HG02610 (cell line): Measurements from ENCODE around the gene ERC2.
A peak's percentile ranks its signal among the peaks of the same experiment; 100 is the strongest.
"Not testable (repeated sequence)": the region's sequence is repeated elsewhere in the genome, so short reads cannot be mapped to it uniquely, and the experiment has no call there.

Experiments
- ATAC-seq: cut with Tn5 transposase; IDR thresholded peaks from one replicate; pipeline ENCODE4 v1.9.1; 2021; ENCODE audit warnings: mild to moderate bottlenecking, moderate library complexity; ENCODE audit not compliant: unreplicated experiment

The ERC2 gene

DNA sequence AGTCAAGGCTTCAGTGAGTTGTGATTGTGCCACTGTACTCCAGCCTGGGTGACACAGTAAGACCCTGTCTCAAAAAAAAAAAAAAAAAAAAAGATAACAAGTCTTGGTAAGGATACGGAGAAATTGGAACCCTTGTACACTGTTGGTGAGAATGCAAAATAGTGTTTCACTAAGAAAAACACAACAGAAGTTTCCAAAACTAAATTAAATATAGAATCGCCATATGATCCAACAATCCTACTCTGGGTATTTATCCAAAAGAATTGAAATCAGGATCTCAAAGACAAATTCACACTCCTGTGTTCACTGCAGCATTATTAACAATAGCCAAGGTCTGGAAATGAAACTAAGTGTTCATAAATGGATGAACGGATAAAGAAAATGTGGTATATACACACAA is 149.4 kb downstream of the ERC2 start:
- ATAC-seq: no peak

DNA sequence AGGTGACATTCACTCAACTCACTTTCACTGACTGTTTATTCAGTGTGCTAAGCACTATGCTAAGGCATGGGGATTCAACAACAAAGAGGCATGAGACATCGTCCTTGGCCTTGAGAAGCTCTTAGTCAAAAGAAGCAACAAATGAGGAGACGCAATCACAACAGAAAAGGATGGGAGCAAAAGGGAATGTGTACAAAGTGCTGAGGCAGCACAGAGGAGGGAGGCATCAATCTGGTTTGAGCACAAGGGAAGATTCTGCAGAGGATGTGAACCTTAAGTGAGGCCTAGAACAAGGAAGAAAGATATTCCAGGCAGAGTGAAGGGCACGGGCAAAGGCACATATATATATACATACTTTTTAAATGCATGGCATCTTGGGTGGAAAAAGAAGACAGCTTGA is 151.3 kb downstream of the ERC2 start:
- ATAC-seq: no peak

DNA sequence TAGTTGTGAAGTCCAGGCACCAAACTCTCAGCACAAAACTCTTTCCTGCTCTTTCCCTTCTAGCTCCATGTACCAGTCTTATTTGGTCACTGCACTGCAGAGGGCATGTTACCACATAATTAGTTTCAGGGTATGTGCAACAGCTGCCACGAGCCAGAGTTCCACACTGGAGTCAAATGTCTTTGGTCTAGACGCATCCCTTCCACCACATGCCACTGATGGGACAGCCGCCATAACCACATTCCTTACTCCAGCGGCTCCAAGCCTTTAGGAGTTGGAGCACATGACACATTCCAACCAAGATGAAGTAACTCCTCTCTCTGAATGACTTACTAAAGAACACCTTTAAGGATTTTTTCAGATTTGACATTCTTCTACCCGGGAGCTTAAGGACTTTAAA is 153.4 kb downstream of the ERC2 start:
- ATAC-seq: no peak

DNA sequence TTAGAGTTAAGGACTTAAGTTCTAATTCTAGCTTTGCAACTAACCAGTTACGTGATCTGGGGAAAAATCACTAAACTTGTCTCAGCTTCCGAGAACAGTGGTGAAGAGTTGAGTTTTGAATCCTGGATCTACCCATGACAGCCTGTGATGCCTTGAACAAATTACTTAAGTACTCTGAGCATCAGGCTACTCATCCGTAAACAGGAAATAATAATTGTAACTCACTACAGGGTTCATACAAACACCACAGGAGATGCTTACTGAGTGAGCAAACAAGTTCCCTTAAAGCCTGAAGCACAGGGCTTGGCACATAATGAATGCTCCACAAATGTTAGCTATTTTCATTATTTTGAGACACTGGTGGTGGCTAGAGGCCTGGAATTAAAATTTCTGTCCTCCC is 158.8 kb downstream of the ERC2 start:
- no peak for ATAC-seq

DNA sequence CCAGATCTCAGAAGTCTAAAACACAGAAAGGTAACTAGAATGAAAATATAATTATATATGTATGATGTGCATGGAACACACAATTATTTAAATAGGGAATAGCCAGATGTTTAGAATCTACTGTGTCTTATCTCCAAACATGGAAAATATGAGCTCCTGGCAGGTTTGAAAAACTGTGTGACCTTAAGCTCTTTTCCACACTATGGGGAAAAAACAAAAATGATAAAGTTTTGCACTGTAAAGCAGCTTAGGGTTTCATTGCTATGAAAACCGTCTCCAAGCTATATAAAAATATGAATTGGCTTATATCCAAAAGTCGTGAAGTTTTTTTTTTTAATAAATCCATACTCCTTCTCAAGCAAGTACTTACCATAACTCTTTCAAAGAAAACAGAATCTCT is 159.8 kb downstream of the ERC2 start:
- ATAC-seq: no peak

DNA sequence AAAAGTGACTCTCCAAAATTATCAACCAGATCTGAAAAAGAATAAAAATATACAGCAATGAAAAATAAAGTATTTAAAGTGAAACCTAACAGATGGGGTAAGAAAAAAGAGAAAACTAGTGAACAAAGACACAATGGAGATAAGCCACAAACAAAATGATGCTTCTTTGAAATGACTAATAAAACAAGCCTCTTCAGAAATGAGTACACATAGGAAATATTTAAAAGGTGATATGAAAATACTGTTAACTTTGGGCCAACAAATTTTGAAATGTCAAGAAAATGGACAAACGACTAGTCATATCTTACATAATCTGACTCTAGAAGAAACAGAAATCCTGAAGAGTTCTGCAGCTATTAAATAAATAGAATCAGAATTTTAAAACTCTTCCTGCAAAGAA is 164.2 kb downstream of the ERC2 start:
- ATAC-seq: no peak

DNA sequence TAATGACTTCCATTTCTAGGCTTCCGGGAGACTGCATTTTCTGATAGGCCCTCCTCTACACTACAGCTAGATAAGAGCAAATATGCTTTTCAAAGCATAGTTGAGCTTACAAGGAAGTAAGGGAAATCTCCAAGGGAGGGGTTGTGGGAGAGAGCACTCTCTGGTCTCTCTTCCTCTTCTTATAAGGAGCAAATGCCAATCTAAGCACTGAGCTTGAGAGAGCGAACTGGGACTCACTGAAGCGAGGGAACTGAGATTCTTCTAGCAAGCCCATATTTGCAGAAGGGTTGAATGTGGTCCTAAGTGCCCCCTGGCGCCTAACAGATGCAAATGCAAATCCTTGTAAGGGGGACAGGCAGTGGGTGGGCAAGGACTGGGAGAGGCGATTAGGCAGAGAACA is 164.8 kb downstream of the ERC2 start:
- ATAC-seq: peak; percentile 67

DNA sequence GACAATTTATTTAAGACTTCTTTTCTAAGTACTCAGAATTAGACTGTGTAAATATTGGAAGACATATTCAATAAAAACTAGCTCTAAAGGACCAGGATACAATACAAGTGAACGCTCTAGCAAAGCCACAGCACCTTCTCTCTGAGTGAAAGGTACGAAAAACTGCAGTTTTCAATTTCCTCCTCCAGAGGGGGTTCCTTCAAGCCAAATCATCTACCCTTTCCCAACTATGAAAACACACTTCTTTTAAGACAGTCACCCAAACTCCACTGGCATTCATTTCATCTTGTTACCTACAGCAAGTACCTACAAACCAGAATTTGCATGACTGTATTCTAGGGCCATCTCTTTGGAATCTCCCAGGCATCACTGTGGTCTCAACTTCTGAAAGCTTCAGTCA is 165.8 kb downstream of the ERC2 start:
- peak; percentile 44 for ATAC-seq

DNA sequence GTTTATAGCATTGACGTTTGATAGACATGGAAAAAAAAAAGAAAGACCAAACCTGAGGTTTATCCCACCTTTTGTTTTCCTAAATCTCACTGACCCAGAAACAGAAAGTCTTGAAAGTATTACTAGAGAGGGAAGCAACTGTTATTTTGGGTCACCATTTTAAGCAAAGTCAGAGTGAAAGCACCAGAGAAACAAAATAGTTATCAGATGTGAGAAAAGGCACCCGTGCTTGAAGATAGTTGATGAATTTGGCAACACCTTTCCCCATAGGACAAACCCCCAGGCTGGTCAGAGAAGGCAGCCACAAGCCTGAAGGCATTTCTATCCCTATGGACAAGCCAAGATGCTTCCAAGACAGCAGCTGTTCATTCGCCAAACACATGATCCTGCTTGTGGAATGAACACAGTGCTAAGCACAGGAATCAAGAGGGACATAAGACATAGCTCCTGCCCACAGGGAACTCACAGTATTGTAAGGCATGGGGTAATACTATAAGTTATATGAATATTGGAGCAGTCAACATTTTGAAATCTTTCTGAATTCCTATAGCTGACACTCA is 170.9 kb downstream of the ERC2 start:
- peak; percentile 52 for ATAC-seq

DNA sequence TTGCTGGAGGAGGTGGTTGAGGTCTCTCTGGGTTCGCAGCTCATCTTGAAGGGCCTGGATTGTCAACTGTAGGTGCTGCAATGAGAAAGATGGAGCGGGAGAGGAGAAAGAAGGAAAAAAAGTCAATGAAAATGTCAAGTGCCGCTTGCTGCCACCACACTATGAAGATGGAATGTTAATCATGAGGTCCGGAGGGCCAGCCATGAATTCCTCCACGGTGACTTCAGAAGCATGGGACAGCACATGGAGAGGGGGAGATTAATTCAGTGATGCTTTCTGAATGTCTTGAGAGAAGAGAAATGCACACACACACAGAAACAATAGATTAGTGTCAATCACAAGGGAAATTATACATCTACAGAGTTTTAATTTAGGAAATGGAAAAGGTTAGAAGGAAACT is 171.9 kb downstream of the ERC2 start:
- no peak for ATAC-seq

DNA sequence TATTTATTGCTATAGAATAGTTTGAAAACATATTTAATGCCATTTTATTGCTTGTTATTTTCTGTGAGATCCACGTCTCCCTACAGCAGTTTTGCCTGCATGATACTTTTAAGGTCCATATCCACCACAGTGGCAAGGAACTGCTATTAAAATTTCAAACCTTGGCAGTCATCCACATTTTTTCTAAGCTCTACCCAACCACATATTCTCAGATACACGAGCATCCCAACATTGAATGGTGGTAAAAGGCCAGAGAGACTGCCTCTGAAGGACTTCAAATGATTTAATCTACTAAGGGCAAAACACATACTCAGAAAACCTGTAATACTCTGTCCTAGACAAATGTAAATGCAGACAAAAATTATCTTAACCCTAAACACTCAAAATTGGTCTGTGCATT is 173.1 kb downstream of the ERC2 start:
- ATAC-seq: no peak

DNA sequence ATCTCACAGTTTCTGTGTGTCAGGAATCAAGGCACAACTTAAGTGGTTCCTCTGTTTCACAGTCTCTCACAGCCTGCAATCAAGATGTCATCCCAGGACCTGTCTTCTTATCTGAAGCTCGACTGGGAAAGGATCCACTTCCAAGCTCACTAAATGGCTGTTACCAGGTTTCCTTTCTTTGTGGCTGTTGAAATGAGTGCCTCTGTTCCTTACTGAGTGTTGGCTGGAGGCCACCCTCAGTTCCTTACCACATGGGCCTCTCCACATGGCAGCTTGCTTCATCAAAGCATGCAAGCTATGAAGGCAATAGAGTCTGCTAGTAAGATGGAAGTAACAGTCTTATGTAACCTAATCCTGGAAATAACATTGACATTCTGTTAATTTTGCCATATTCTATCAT is 174.0 kb downstream of the ERC2 start:
- no peak for ATAC-seq

DNA sequence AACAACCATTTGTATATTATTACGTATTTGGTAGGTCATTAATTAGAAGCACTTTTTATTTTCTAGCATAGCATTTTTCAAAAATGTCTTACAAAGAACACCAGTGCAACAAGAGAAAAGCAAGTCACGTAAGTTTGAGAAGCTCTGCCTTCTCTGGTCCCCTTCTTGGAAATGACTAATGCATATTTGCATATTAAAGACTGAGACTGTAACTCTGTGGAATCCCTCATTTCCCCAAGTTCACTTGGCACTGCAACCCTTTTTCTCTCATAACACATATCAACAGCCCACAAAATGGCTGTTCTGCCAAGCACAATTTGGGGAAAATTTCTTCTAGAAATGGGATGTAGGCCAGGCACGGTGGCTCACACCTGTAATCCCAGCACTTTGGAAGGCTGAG is 176.3 kb downstream of the ERC2 start:
- ATAC-seq: peak; percentile 74

DNA sequence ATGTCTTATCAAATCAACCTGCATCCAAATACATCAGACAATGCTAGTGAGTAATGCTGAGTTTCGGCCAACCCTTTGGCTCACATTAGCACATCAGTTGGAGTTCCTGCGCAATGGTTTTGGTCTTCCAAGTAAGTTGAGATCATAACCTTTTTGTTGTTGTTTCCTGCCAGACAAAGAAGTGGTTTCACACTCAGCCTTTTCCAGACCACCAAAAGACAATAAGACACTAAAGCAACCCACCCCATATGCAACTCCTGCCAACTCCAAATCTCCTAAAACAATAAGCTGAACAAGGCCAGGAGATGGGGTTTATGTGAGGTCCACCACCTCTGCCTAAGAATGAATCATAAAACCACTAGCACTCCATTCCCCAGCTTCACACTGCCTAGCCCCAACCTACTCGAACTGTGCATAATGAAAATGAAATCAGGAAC is 177.0 kb downstream of the ERC2 start:
- ATAC-seq: peak; percentile 78

DNA sequence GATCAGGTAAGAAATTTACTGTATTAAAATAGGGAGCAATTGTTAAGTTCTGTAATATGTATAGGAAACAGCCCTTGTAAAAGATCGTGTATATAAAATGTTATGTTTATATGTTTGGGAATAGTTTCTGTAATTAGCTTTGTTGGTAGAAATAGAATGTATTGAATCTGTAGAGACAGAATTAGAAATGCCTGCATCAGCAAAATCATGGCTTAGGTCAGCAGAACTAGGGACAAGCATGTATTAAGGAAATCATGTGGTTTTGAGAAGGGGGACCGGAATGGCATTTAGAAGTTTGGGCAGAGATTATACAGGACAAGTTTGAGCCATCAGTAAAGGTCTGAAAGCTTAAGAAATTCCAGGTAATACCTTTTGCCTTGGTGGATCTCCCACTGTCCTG is 177.9 kb downstream of the ERC2 start:
- no peak for ATAC-seq

DNA sequence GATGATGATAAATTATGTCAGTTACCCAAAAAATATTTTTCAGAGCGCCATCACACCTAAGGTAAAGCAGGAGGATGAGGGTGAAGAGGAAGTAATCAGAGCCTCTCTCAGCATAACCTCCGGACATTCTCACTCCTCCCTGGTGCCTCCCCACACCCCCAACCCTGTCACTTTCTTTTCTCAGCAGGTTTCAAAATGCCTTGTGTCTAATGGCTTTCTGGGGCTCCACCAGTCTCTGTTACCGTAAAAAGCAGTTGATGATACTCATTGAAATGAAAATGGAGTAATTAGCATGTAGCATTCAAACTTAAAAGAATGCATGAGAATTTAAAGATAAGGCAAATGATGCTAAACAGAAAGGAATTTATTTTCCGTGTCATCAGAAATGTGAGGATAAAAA is 180.0 kb downstream of the ERC2 start:
- no peak for ATAC-seq

DNA sequence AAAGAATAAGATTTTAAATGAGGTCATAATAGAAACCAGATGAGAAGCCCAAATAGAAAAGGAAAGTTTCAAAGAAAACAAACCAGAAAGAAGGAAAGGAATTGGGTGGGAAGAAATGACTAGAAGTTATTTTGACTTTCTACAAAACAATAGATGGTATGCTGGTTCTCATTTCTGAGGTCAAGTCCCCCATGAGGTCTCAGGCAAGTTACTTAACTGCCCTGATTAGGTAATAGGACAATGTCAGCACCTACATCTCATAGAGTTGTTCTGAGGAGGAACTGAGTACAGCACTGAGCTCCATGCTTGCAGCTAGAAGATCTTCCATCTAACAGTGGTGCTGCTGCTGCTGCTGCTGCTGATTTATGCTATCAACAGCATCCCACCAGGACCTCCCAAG is 185.9 kb downstream of the ERC2 start:
- ATAC-seq: no peak

DNA sequence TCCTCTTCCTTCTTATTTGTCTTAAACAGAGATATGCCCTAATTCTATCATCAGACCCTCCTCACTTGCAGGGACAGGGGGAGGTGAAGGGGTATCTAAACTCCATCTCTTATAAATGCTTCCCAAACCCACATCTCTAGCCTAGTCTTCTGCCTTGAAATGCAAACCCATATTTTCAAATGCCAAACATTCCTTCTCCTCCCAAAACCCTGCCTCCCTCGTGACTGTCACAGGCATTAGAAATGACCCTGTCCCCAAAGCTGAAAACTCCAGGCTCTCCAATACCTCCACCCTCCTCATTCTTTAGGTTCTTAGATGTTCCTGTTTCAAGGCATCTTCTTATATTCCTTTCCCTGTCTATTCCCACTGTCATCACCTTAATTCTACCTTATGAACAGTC is 191.0 kb downstream of the ERC2 start:
- no peak for ATAC-seq

DNA sequence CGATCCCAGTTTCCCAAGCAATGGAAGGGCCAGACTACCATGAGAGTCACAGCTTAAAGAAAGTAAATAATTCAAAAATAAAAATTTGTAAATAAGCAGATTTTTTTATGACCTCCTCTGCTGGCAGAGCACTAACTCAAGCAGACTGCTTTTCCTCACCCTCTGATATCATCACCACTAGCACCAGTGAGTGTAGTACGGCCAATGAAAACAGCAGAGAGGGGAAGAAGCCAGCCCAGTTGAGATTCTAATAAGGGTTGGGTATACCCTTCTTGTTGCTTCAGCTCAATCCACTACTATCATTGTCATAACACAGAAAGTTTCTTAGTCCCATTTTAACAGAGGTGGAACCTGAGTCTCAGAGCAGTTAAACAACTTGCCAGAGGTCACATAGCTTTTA is 193.1 kb downstream of the ERC2 start:
- ATAC-seq: no peak

DNA sequence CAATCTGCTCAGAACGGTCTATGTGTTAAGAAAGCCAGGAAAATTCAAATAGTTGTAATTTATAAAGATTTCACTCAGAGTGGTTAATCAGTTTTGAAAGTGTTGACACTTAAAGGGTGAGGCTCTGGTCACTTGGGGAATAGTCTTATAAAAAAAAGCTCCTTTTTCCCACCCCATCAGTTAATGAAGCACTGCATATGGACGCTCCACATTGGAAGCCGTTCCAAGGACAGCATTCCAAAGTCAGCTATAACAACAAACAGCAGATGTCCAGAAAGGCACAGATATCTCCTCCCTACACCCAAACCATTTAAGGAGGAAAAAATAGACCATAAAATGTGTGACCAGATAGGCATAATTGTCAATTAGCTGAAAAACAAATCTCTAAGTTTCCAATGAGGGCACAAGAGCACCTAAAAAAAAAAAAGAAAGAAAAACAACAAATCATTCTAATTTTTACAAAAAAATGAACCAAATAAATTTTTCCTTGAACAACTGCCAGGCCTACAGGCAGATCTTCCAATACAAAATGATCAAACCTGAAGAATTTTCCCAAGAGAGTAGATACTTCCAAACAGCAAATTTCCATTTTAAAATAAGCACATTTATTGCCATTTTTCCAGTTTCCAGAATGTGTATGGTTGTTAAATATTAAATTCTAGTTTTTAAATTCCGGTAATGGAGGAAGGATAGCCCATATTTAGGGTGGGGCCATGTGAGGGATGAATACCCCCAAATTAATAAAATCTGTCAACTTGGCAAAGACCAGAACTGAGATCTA is 198.3 kb downstream of the ERC2 start:
- ATAC-seq: no peak

DNA sequence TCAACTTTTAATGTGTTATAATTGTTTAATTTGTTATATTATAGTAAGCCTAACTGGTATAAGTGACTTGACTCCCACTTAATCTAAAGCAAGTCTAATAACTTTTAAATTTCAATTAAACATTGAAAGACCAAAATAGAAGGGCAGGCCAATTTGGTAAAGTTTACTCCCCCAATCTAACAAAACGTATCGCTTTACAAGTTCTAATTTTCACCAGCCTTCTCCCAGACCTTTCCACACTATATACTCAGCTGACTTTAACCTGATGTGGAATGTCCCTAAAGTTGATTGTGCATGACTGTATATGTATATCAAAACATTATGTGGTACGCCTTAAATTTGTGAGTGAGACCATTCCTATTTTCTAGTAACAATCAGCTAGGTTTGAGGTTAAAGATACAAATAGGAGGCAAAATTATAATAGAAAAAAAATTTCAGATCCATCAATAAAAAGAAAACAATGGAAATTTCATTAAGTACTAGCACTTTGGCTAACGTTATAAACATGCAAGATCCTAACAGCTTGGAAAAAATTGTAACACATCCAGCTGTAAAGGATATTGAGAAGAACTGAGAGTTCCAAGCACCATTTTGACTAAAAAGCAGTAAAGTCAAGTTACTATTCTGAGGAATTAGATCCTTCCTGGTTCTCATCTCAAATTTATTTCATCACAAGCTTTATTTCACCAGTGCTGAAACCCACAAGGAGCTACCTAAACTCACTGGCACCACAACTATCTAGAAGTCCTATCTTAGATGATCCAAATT is 199.5 kb downstream of the ERC2 start:
- no peak for ATAC-seq

DNA sequence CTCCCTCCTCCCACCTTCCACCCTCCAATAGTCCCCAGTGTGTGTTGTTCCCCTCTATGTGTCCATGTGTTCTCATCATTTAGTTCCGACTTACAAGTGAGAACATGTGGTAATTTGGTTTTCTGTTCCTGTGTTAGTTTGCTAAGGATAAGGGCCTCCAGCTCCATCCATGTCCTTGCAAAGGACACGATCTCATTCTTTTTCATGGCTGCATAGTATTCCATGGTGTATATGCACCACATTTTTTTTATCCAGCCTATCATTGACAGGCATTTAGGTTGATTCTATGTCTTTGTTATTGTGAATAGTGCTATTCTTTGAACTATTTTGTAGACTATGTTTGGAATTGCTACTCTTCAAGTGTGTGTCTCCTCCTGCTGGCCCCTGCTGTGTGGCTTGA is 206.4 kb downstream of the ERC2 start:
- not testable (repeated sequence) for ATAC-seq
